ENCODE results near the gene CAND1. TPM values are rescaled to one million over a fixed set of nuclear protein-coding genes. Genes with fewer than 3 reads are reported as not detected.

The CAND1 gene
- total RNA-seq, 1 experiment from 2014 or later, result 78.3 TPM

- no peak for DNase-seq (ENCODE audit: low read depth)
These were observed 76.0 kb downstream of the CAND1 start for GRCh38 chr12:67344979-67345710.

- DNase-seq (ENCODE audit: low read depth), result no peak
These were observed 79.5 kb downstream of the CAND1 start for GRCh38 chr12:67348683-67349082.

GRCh38 chr12:67352682-67353081 is 83.5 kb downstream of the CAND1 start:
- peak; percentile 30 for DNase-seq (ENCODE audit: low read depth)

GRCh38 chr12:67354322-67354721 is 85.2 kb downstream of the CAND1 start:
- no peak for DNase-seq (ENCODE audit: low read depth)

- peak; percentile 40 for DNase-seq (ENCODE audit: low read depth)
These were observed 85.8 kb downstream of the CAND1 start for GRCh38 chr12:67354966-67355365.

GRCh38 chr12:67355428-67356379 is 86.5 kb downstream of the CAND1 start:
- peak; percentile 60 for DNase-seq (ENCODE audit: low read depth)

GRCh38 chr12:67356380-67356774 is 87.2 kb downstream of the CAND1 start:
- no peak for DNase-seq (ENCODE audit: low read depth)

- DNase-seq (ENCODE audit: low read depth), result no peak
These were observed 88.4 kb downstream of the CAND1 start for GRCh38 chr12:67357376-67358125.

- DNase-seq (ENCODE audit: low read depth), result peak; percentile 87
These were observed 89.7 kb downstream of the CAND1 start for GRCh38 chr12:67358781-67359338.

GRCh38 chr12:67362526-67362925 is 93.4 kb downstream of the CAND1 start:
- no peak for DNase-seq (ENCODE audit: low read depth)

GRCh38 chr12:67364228-67364627 is 95.1 kb downstream of the CAND1 start:
- peak; percentile 49 for DNase-seq (ENCODE audit: low read depth)

GRCh38 chr12:67365131-67365530 is 96.0 kb downstream of the CAND1 start:
- DNase-seq (ENCODE audit: low read depth), result no peak

GRCh38 chr12:67367843-67368242 is 98.7 kb downstream of the CAND1 start:
- no peak for DNase-seq (ENCODE audit: low read depth)
